ENCODE results near the gene MCC. TPM values are rescaled to one million over a fixed set of nuclear protein-coding genes. Genes with fewer than 3 reads are reported as not detected.

Gene MCC
- total RNA-seq, 1 donor from 2014 or later, result 47.9 TPM

DNA sequence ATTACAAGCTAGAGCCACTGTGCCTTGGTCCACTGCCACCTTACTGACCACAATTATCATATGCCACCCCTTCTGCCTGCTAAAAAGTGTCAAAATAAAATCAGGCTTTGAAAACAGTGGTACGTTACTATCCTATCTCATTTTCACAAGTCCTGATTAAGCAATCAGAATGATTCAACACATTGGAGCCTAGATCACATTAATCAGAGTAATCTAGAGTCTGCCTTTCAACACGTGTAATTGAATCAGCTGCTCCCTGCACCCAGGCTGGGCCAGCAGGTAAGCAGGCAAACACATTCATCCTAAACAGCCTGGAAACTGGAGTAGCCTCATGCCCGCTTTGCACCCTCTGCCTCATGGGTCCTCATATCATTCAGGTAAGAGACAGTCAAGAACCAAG, 325.5 kb downstream of the MCC start:
- Histone ChIP-seq H3K9me3 (no peaks in the 10 kb centered on the region), H3K4me3 (no peak overlapping the region), H3K4me1 (peaks cover 58% of the 10 kb centered on the region), H3K27ac (peak overlapping the region; percentile 25), H3K36me3 (no peaks in the 10 kb centered on the region), H3K27me3 (no peaks in the 10 kb centered on the region)
- peak in 1 of 2 donors; percentile 66 for TF ChIP-seq POLR2AphosphoS5 (IDR thresholded peaks at IDR 0.05; ENCODE audit: insufficient read depth in 1 of 2, low read depth in 1 of 2)
- no peak for TF ChIP-seq CTCF (IDR thresholded peaks at IDR 0.05)
- DNase-seq (ENCODE audit: extremely low spot score in 2 of 2), result no peak
- intact Hi-C loops (cut with DNase I), result no loop called here

DNA sequence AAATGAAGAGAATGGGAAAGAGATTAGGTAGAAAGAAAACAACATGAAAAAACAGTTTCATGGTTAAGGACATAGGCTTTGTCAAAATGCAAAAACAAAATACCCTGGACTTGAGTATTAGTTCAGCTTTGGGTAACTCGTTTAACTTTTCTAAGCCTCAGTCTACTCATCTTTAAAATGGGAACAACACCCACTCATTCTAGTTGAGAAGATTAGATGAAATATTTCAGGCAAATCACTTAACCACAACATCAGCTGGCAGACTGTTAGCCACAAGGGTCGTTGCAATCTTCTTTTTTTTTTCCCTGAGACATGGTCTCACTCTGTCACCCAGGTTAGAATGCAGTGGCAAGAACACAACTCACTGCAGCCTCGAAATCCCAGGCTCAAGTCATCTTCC, 326.0 kb downstream of the MCC start:
- peaks cover 52% of the 10 kb centered on the region for H3K4me1 ChIP-seq
- no peak for DNase-seq (ENCODE audit: extremely low spot score in 2 of 2)
- no peak overlapping the region for H3K4me3 ChIP-seq
- H3K36me3 ChIP-seq, result no peaks in the 10 kb centered on the region
- no peaks in the 10 kb centered on the region for H3K9me3 ChIP-seq
- TF ChIP-seq POLR2AphosphoS5 (IDR thresholded peaks at IDR 0.05; ENCODE audit: insufficient read depth in 1 of 2, low read depth in 1 of 2), result no peak
- no peak for TF ChIP-seq POLR2A (IDR thresholded peaks at IDR 0.05)
- no peak for TF ChIP-seq CTCF (IDR thresholded peaks at IDR 0.05)
- H3K27me3 ChIP-seq, result no peaks in the 10 kb centered on the region
- peak overlapping the region; percentile 25 for H3K27ac ChIP-seq
- intact Hi-C loops (cut with DNase I), result no loop called here

GRCh38 chr5:113161806-113162205, 326.4 kb downstream of the MCC start:
- Histone ChIP-seq H3K9me3 (no peaks in the 10 kb centered on the region), H3K4me3 (no peak overlapping the region), H3K27ac (peak overlapping the region; percentile 25), H3K4me1 (peaks cover 48% of the 10 kb centered on the region), H3K27me3 (no peaks in the 10 kb centered on the region), H3K36me3 (no peaks in the 10 kb centered on the region)
- no peak for DNase-seq (ENCODE audit: extremely low spot score in 2 of 2)
- intact Hi-C loops (cut with DNase I), result no loop called here
- TF ChIP-seq CTCF (IDR thresholded peaks at IDR 0.05) (no peak), POLR2AphosphoS5 (IDR thresholded peaks at IDR 0.05; ENCODE audit: insufficient read depth in 1 of 2, low read depth in 1 of 2) (peak in 1 of 2 donors; percentile 71), POLR2A (IDR thresholded peaks at IDR 0.05) (no peak)

DNA sequence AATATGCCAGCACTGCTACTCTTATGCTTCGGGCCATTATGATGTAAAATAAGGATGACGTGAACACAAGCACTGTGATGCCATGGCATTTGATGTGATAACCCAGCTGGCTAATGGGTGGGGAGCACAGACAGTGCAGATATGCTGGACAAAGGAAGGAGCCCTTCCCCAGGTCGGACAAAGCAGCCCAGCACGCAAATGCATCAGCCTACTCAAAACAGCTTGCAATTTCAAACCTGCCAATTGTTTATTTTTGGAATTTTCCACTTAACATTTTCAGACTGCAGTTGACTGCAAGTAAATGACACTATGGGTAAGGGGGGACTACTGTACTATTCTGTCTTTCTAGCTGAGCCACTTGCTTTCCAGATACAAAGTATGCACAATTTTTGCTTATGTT, 330.4 kb downstream of the MCC start:
- intact Hi-C loops (cut with DNase I), result no loop called here
- Histone ChIP-seq H3K27me3 (no peaks in the 10 kb centered on the region), H3K9me3 (no peaks in the 10 kb centered on the region), H3K4me1 (peaks cover 11% of the 10 kb centered on the region), H3K4me3 (no peak overlapping the region), H3K36me3 (no peaks in the 10 kb centered on the region), H3K27ac (no peak overlapping the region)
- TF ChIP-seq CTCF (IDR thresholded peaks at IDR 0.05), result no peak
- TF ChIP-seq POLR2AphosphoS5 (IDR thresholded peaks at IDR 0.05; ENCODE audit: insufficient read depth in 1 of 2, low read depth in 1 of 2), result no peak
- DNase-seq (ENCODE audit: extremely low spot score in 2 of 2), result no peak

DNA sequence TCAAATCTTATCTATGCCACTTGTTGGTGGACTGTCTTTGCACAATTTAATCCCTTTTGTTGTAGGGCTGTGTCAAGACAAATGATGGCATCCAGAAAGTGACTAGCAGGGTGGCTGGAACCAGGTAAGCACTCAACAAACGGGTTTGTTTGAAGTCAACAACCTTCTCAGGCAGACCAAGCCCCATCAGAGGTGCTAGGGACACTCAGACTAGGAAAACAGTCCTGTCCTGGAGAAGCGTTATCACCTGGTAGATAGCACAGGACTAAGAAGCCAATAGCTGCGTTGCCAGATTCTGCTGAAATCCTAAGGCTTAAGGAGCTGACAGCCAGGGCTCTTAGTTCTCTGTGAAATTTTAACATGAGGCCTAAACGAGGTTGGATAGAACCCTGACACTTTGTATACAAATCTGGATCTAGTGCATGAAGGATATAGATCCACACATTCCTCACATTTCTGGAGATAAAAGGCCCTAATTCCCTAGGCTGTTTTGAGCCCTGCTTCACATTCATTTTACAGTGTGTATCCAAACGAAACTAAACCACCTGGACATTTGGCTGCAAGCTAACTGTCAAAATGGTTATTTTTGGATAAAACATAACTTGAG, 331.9 kb downstream of the MCC start:
- intact Hi-C loops (cut with DNase I), result no loop called here

More for the DNA sequence above, 331.9 kb downstream of the MCC start:
- H3K9me3 ChIP-seq, result no peaks in the 10 kb centered on the region
- no peaks in the 10 kb centered on the region for H3K36me3 ChIP-seq
- H3K27me3 ChIP-seq, result no peaks in the 10 kb centered on the region
- TF ChIP-seq POLR2A (IDR thresholded peaks at IDR 0.05), result no peak
- no peak for TF ChIP-seq POLR2AphosphoS5 (IDR thresholded peaks at IDR 0.05; ENCODE audit: insufficient read depth in 1 of 2, low read depth in 1 of 2)
- TF ChIP-seq CTCF (IDR thresholded peaks at IDR 0.05), result no peak
- DNase-seq (ENCODE audit: extremely low spot score in 2 of 2), result no peak
- H3K4me3 ChIP-seq, result no peak overlapping the region
- H3K27ac ChIP-seq, result no peak overlapping the region
- no peaks in the 10 kb centered on the region for H3K4me1 ChIP-seq
